Activated naive CD8-positive, alpha-beta T cell treated with anti-CD3 and anti-CD28 coated beads, Interleukin-2, amount 50 U/mL, for 24 hours (primary cell): ENCODE data around the gene SFPQ.
"Not testable (repeated sequence)": the region's sequence is repeated elsewhere in the genome, so short reads cannot be mapped to it uniquely, and the experiment has no call there.

Experiments used
- ATAC-seq: fragments of 150-1000 bp; cut with Tn5 transposase; one replicate; pipeline ENCODE4 v1.10.0; 2021
- DNase-seq: peaks from one replicate; pipeline ENCODE4 v3.0.0; 2021
- H3K27ac Mint-ChIP-seq: one replicate; pipeline ENCODE4 v1.8.0; 2021; ENCODE audit warnings: mild to moderate bottlenecking, mixed read lengths
- H3K27me3 Mint-ChIP-seq: one replicate; pipeline ENCODE4 v1.8.0; 2021; ENCODE audit warnings: mixed read lengths
- H3K36me3 Mint-ChIP-seq: one replicate; pipeline ENCODE4 v1.8.0; 2021; ENCODE audit warnings: low read depth, mixed read lengths
- H3K4me1 Mint-ChIP-seq: one replicate; pipeline ENCODE4 v1.8.0; 2021; ENCODE audit warnings: mixed read lengths
- H3K4me3 Mint-ChIP-seq: one replicate; pipeline ENCODE4 v1.8.0; 2021; ENCODE audit warnings: mild to moderate bottlenecking, moderate library complexity, mixed read lengths
- H3K9me3 Mint-ChIP-seq: one replicate; pipeline ENCODE4 v1.8.0; 2021; ENCODE audit warnings: mixed read lengths

SFPQ gene

GRCh38 chr1:35192853-35193664 is at the start of gene SFPQ:
TSS of gene SFPQ (minus strand) at chr1:35193145. CDS start at chr1:35193049, 96 bp downstream.
- peaks cover 38% of the 10 kb centered on the region for H3K36me3 Mint-ChIP-seq
- H3K4me1 Mint-ChIP-seq = peaks cover 38% of the 10 kb centered on the region
- H3K27ac Mint-ChIP-seq = peak within 1 kb of the TSS; percentile 95
- H3K4me3 Mint-ChIP-seq = peak within 1 kb of the TSS; percentile 89
- ATAC-seq (peak; percentile 93), DNase-seq (peak; percentile 94)
- no peaks in the 10 kb centered on the region for H3K9me3 Mint-ChIP-seq
- H3K27me3 Mint-ChIP-seq = peaks cover 2% of the 10 kb centered on the region

DNA sequence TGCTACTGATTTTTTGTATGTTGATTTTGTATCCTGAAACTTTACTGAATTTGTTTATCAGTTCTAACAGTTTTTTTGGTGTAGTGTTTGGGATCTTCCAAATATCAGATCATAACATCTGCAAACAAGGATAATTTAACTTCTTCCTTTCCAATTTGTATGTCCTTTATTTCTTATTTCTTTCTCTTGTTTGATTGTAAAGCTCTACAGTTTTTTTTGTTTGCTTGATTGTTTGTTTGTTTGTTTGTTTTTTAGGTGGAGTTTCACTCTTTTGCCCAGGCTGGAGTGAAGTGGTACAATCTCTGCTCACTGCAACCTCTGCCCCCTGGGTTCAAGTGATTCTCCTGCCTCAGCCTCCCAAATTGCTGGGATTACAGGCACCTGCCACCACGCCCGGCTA is 43.8 kb upstream of the SFPQ start:
- H3K27ac Mint-ChIP-seq, ATAC-seq, H3K4me3 Mint-ChIP-seq, H3K9me3 Mint-ChIP-seq, DNase-seq, H3K27me3 Mint-ChIP-seq, H3K4me1 Mint-ChIP-seq, H3K36me3 Mint-ChIP-seq: not testable (repeated sequence)

- Mint-ChIP-seq H3K4me1 (peaks cover 9% of the 10 kb centered on the region), H3K4me3 (no peak overlapping the region), H3K27ac (no peak overlapping the region), H3K9me3 (no peaks in the 10 kb centered on the region), H3K27me3 (no peaks in the 10 kb centered on the region), H3K36me3 (no peaks in the 10 kb centered on the region)
- ATAC-seq (no peak), DNase-seq (no peak)
These were observed 38.3 kb upstream of the SFPQ start for GRCh38 chr1:35231287-35231686.

DNA sequence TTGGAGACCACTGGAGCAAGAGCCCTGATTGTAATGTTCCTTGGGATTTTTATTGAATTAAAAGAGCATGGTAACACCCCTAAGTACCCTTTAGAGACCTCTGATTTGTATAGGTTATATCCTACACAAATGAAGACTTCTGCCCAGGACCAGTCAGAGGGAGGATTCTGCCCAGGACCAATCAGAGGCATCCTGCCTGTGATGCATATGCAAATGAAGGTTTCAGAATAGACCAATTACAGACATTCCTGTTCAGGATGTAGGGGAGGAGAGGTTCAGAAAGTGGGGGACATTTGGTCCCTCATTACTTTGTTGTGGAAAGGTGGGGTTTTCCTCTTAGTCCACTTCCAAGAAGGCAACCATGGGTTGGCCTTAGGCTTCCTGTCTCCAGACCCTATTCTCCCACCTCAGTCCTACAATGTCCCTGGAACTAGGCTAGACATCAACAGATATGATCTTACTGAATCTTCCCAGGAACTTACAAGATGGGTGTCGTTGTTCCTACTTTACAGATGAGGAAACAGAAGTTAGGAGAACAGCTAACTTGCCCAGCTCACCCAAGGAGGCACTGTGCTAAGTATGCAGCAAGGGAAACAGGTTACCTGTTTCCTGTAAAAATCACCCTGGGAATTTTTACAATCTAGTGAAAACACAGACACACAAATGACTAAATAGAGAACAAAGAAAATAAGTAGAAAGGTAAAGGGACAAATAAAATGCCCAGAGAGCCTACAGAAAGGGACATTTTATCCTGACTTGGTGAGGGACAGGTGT is 36.8 kb upstream of the SFPQ start:
- H3K27ac Mint-ChIP-seq = peak overlapping the region; percentile 10

GRCh38 chr1:35226546-35226945 is 33.6 kb upstream of the SFPQ start:
- Mint-ChIP-seq H3K9me3 (no peaks in the 10 kb centered on the region), H3K4me3 (no peak overlapping the region), H3K27ac (no peak overlapping the region), H3K27me3 (no peaks in the 10 kb centered on the region), H3K4me1 (peaks cover 9% of the 10 kb centered on the region), H3K36me3 (no peaks in the 10 kb centered on the region)
- no peak for ATAC-seq
- no peak for DNase-seq

More for the DNA sequence above, 36.8 kb upstream of the SFPQ start:
- peaks cover 9% of the 10 kb centered on the region for H3K4me1 Mint-ChIP-seq
- no peaks in the 10 kb centered on the region for H3K9me3 Mint-ChIP-seq
- DNase-seq (no peak), ATAC-seq (peak; percentile 57)
- H3K27me3 Mint-ChIP-seq = no peaks in the 10 kb centered on the region
- H3K36me3 Mint-ChIP-seq = no peaks in the 10 kb centered on the region
- no peak overlapping the region for H3K4me3 Mint-ChIP-seq

- H3K4me3 Mint-ChIP-seq = no peak overlapping the region
- DNase-seq (no peak), ATAC-seq (no peak)
- no peak overlapping the region for H3K27ac Mint-ChIP-seq
- no peaks in the 10 kb centered on the region for H3K36me3 Mint-ChIP-seq
- H3K4me1 Mint-ChIP-seq = no peaks in the 10 kb centered on the region
- no peaks in the 10 kb centered on the region for H3K9me3 Mint-ChIP-seq
- no peaks in the 10 kb centered on the region for H3K27me3 Mint-ChIP-seq
These were observed 30.2 kb upstream of the SFPQ start for GRCh38 chr1:35223084-35223630.

GRCh38 chr1:35222322-35223083 is 29.6 kb upstream of the SFPQ start:
- no peak overlapping the region for H3K27ac Mint-ChIP-seq
- ATAC-seq (no peak), DNase-seq (no peak)
- no peak overlapping the region for H3K4me3 Mint-ChIP-seq
- H3K27me3 Mint-ChIP-seq = no peaks in the 10 kb centered on the region
- no peaks in the 10 kb centered on the region for H3K36me3 Mint-ChIP-seq
- no peaks in the 10 kb centered on the region for H3K9me3 Mint-ChIP-seq
- no peaks in the 10 kb centered on the region for H3K4me1 Mint-ChIP-seq

DNA sequence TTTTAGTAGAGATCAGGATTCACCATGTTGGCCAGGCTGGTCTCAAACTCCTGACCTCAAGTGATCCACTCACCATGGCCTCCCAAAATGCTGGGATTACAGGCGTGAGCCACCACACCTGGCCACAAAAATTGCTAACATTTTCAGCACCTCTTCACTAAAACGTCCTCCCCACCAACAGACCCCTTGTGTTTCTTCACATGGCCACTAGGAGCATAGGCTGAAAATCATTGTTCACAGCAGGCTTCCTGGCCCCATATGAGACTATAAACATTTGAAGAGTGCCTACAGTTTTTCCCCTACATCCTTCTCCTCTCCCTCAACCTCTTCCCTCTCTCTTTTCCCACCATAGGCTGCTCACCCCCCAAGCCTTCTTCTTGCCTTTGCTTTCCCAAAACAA is 28.0 kb upstream of the SFPQ start:
- Mint-ChIP-seq H3K9me3 (no peaks in the 10 kb centered on the region), H3K4me3 (no peak overlapping the region), H3K27me3 (peaks cover 2% of the 10 kb centered on the region), H3K4me1 (no peaks in the 10 kb centered on the region), H3K36me3 (no peaks in the 10 kb centered on the region), H3K27ac (no peak overlapping the region)
- no peak for ATAC-seq
- DNase-seq = peak; percentile 6

DNA sequence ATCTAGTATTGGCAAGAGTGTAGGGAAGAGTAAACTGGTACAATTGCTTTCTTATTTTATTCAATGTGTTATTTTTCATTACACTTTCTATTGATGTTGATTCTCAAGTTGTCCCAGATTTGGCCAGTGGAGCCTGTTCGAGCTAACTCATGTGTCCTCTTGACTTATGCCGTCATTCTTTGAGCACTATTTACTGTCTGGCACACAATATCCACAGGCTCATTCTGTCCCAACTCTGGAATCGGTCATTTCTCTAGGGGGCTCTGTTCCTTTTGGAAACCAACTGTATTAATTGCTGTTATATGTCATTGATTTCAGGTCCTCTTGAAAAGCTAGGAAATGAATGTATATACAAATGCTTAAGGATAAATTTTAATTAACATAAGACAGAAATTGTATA is 22.4 kb upstream of the SFPQ start:
- no peak overlapping the region for H3K4me3 Mint-ChIP-seq
- H3K36me3 Mint-ChIP-seq = no peaks in the 10 kb centered on the region
- ATAC-seq (no peak), DNase-seq (no peak)
- H3K4me1 Mint-ChIP-seq = no peaks in the 10 kb centered on the region
- peaks cover 2% of the 10 kb centered on the region for H3K27me3 Mint-ChIP-seq
- H3K27ac Mint-ChIP-seq = no peak overlapping the region
- H3K9me3 Mint-ChIP-seq = no peaks in the 10 kb centered on the region

DNA sequence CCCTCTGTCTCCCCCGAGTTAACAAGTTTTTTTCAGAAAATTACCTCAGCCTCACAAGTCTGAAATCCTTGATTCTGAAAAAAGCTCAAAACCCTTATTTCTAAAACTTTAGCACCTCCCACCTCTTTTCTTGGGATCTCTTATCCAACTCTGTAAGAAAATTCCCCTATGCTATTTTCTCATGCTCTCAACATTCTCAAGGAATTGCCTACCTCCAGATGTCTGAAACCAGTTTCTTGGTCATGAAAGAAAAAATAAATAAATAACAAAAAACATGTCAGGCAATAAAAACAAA is 18.1 kb upstream of the SFPQ start:
- ATAC-seq = no peak
- Mint-ChIP-seq H3K27me3 (peaks cover under 1% of the 10 kb centered on the region), H3K4me1 (no peaks in the 10 kb centered on the region)

GRCh38 chr1:35210321-35211119 is 17.6 kb upstream of the SFPQ start:
- H3K27ac Mint-ChIP-seq = no peak overlapping the region
- DNase-seq = no peak
- no peaks in the 10 kb centered on the region for H3K36me3 Mint-ChIP-seq
- H3K27me3 Mint-ChIP-seq = no peaks in the 10 kb centered on the region
- ATAC-seq = no peak
- no peak overlapping the region for H3K4me3 Mint-ChIP-seq
- H3K4me1 Mint-ChIP-seq = no peaks in the 10 kb centered on the region
- H3K9me3 Mint-ChIP-seq = no peaks in the 10 kb centered on the region

More for the DNA sequence above, 18.1 kb upstream of the SFPQ start:
- Mint-ChIP-seq H3K27ac (no peak overlapping the region), H3K4me3 (no peak overlapping the region), H3K9me3 (no peaks in the 10 kb centered on the region), H3K36me3 (no peaks in the 10 kb centered on the region)
- DNase-seq = no peak

GRCh38 chr1:35203295-35203694 is 10.3 kb upstream of the SFPQ start:
- ATAC-seq (no peak), DNase-seq (no peak)
- H3K27me3 Mint-ChIP-seq = peaks cover 3% of the 10 kb centered on the region
- no peaks in the 10 kb centered on the region for H3K9me3 Mint-ChIP-seq
- H3K36me3 Mint-ChIP-seq = no peaks in the 10 kb centered on the region
- H3K4me1 Mint-ChIP-seq = peaks cover 4% of the 10 kb centered on the region
- no peak overlapping the region for H3K4me3 Mint-ChIP-seq
- H3K27ac Mint-ChIP-seq = no peak overlapping the region

DNA sequence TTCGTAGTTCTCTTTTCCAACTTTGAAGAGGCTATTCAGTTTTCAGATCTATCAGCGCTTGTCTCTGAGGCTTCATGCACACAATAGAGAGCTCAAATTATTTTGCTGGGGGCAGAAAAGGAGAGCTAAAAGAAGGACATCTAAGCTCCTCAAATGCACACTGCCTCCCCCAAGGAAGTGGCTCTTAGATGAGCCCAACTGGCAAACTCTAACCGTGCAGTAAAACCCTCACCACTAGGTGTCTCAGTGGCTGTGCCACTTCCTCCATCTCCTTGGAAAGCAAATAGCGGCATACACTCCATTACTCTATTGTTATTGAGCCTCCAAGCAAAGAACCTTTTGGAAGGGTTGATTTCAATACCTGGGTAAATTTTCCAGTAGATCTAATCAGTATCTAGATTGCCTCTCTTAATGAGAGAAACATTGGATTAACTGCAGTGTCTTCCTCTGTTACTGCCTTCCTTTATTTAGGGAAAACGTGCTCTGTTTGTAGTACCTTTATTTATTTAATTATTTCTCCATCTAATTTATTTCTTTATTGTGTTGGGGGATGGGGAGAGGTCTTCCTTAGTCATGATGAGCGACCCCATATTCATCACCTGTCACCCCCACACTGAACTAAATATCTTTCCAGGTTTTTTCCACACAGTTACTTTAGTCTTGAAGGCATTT is 9.2 kb upstream of the SFPQ start:
- peaks cover 3% of the 10 kb centered on the region for H3K27me3 Mint-ChIP-seq
- H3K4me3 Mint-ChIP-seq = no peak overlapping the region
- H3K36me3 Mint-ChIP-seq = no peaks in the 10 kb centered on the region
- peak; percentile 63 for DNase-seq
- peaks cover 4% of the 10 kb centered on the region for H3K4me1 Mint-ChIP-seq
- no peak overlapping the region for H3K27ac Mint-ChIP-seq
- ATAC-seq = peak; percentile 97
- H3K9me3 Mint-ChIP-seq = no peaks in the 10 kb centered on the region
